HepG2 (cell line): ENCODE measurements around the gene MUTYH. TPM values are rescaled to one million over a fixed set of nuclear protein-coding genes. Genes with fewer than 3 reads are reported as not detected.
A peak's percentile ranks its signal among the peaks of the same experiment; 100 is the strongest.

ENCODE experiments used
- DR1 ChIP-seq: sonication (generic); formaldehyde crosslinking; IDR thresholded peaks from 2 replicates; pipeline ENCODE4 v1.8.0; 2021; ENCODE audit warnings: mild to moderate bottlenecking, missing genetic modification reagents, inconsistent platforms
- EHMT2 ChIP-seq: fragments of 200-600 bp; sonication (generic); IDR thresholded peaks from 2 replicates; pipeline ENCODE4 v1.7.0; 2017; ENCODE audit warnings: antibody characterized with exemption, low read depth, low read length, borderline replicate concordance
- FOXK1 ChIP-seq: sonication (generic); formaldehyde crosslinking; IDR thresholded peaks from 2 replicates; pipeline ENCODE4 v1.4.0; 2020; ENCODE audit warnings: low read depth, missing genetic modification reagents, borderline replicate concordance
- KAT7 ChIP-seq: IDR thresholded peaks from 2 replicates; pipeline ENCODE4 v1.6.1; 2018; ENCODE audit warnings: borderline replicate concordance, missing compliant biosample characterization
- SAP130 ChIP-seq: IDR thresholded peaks from 2 replicates; pipeline ENCODE4 v1.6.1; 2016; ENCODE audit warnings: low read depth
- TCF7L2 ChIP-seq: IDR thresholded peaks from 2 replicates; pipeline ENCODE4 v1.6.1; 2011; ENCODE audit warnings: mild to moderate bottlenecking, low read depth, low read length, moderate library complexity
- THAP7 ChIP-seq: sonication (generic); formaldehyde crosslinking; IDR thresholded peaks from 2 replicates; pipeline ENCODE4 v1.8.1; 2023; ENCODE audit warnings: mild to moderate bottlenecking, missing genetic modification reagents
- TP53 ChIP-seq: sonication (generic); formaldehyde crosslinking; conservative IDR thresholded peaks from 2 replicates; pipeline ENCODE4 v1.4.0; 2020; ENCODE audit warnings: missing genetic modification reagents
- ZC3H4 ChIP-seq: sonication (generic); formaldehyde crosslinking; IDR thresholded peaks from 2 replicates; pipeline ENCODE4 v1.4.0; 2020; ENCODE audit warnings: missing genetic modification reagents, borderline replicate concordance
- ZFP37 ChIP-seq: sonication (generic); formaldehyde crosslinking; IDR thresholded peaks from 2 replicates; pipeline ENCODE4 v1.4.0; 2020; ENCODE audit warnings: missing genetic modification reagents, borderline replicate concordance
- ZNF274 ChIP-seq: sonication (generic); formaldehyde crosslinking; IDR thresholded peaks from 2 replicates; pipeline ENCODE4 v1.5.1; 2020; ENCODE audit warnings: mild to moderate bottlenecking, missing genetic modification reagents
- ZNF660 ChIP-seq: sonication (generic); formaldehyde crosslinking; IDR thresholded peaks from 2 replicates; pipeline ENCODE4 v1.5.1; 2020; ENCODE audit warnings: mild to moderate bottlenecking, low read depth, missing genetic modification reagents, borderline replicate concordance
- polyA plus RNA-seq, 8 experiments: library from polyadenylated mRNA; depleted of rRNA in 3 of 8; stranded (reverse) in 7 of 8; unstranded in 1 of 8; fragments of >200 nt; fragmentation: Illumina TruSeq in 4 of 8; extraction: Trizol in 4 of 8; gene quantifications; 2 replicates each; pipeline versions ENCODE4 v1.2.1 to v1.2.3, GENCODE V29; 2011 to 2016; ENCODE audit warnings: low read depth in 4 of 8, missing spikeins in 1 of 8, mixed read lengths in 1 of 8; ENCODE audit not compliant: insufficient read depth in 1 of 8
- total RNA-seq, 5 experiments: library from RNA; depleted of rRNA; stranded (reverse); fragments of >200 nt; fragmentation: Illumina TruSeq; extraction: Trizol; gene quantifications; 2 replicates each; pipeline ENCODE4 v1.2.3, GENCODE V29; 2016; ENCODE audit warnings: low read depth in 1 of 5
- TF ChIP-seq, protein P1 (sequence below): sonication (generic); formaldehyde crosslinking; IDR thresholded peaks from 2 replicates; pipeline ENCODE4 v1.4.0; 2020; ENCODE audit warnings: missing genetic modification reagents, borderline replicate concordance
- TF ChIP-seq, protein P2 (sequence below): sonication (generic); formaldehyde crosslinking; IDR thresholded peaks from 2 replicates; pipeline ENCODE4 v1.4.0; 2020; ENCODE audit warnings: missing genetic modification reagents
- TF ChIP-seq, protein P3 (sequence below): sonication (generic); formaldehyde crosslinking; IDR thresholded peaks from 2 replicates; pipeline ENCODE4 v1.4.0; 2020; ENCODE audit warnings: mild to moderate bottlenecking, missing genetic modification reagents
- TF ChIP-seq, protein P4 (sequence below): sonication (generic); formaldehyde crosslinking; IDR thresholded peaks from 2 replicates; pipeline ENCODE4 v1.8.0; 2022; ENCODE audit warnings: mild to moderate bottlenecking, missing genetic modification reagents; ENCODE audit not compliant: insufficient replicate concordance

MUTYH gene
- total and polyA plus RNA-seq, 2 of the 13 experiments (the other 11 are each of a cell fraction or from before 2014, with no cell fraction given), result 16.3 to 17.1 TPM

GRCh38 chr1:45339789-45340558 is at the start of gene MUTYH, which contains the start of gene TOE1 (continued):
- TF ChIP-seq, protein P1, sequence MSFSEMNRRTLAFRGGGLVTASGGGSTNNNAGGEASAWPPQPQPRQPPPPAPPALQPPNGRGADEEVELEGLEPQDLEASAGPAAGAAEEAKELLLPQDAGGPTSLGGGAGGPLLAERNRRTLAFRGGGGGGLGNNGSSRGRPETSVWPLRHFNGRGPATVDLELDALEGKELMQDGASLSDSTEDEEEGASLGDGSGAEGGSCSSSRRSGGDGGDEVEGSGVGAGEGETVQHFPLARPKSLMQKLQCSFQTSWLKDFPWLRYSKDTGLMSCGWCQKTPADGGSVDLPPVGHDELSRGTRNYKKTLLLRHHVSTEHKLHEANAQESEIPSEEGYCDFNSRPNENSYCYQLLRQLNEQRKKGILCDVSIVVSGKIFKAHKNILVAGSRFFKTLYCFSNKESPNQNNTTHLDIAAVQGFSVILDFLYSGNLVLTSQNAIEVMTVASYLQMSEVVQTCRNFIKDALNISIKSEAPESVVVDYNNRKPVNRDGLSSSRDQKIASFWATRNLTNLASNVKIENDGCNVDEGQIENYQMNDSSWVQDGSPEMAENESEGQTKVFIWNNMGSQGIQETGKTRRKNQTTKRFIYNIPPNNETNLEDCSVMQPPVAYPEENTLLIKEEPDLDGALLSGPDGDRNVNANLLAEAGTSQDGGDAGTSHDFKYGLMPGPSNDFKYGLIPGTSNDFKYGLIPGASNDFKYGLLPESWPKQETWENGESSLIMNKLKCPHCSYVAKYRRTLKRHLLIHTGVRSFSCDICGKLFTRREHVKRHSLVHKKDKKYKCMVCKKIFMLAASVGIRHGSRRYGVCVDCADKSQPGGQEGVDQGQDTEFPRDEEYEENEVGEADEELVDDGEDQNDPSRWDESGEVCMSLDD (CRISPR knock-in tag), result peak; percentile 25; the same call in 1 of the 2 replicates
- TF ChIP-seq ZNF660 (CRISPR knock-in tag), result no peak
- TF ChIP-seq ZC3H4, result no peak
- TF ChIP-seq TCF7L2, result no peak
- peak; percentile 96 for TF ChIP-seq SAP130 (CRISPR knock-in tag)
- TF ChIP-seq, protein P2, sequence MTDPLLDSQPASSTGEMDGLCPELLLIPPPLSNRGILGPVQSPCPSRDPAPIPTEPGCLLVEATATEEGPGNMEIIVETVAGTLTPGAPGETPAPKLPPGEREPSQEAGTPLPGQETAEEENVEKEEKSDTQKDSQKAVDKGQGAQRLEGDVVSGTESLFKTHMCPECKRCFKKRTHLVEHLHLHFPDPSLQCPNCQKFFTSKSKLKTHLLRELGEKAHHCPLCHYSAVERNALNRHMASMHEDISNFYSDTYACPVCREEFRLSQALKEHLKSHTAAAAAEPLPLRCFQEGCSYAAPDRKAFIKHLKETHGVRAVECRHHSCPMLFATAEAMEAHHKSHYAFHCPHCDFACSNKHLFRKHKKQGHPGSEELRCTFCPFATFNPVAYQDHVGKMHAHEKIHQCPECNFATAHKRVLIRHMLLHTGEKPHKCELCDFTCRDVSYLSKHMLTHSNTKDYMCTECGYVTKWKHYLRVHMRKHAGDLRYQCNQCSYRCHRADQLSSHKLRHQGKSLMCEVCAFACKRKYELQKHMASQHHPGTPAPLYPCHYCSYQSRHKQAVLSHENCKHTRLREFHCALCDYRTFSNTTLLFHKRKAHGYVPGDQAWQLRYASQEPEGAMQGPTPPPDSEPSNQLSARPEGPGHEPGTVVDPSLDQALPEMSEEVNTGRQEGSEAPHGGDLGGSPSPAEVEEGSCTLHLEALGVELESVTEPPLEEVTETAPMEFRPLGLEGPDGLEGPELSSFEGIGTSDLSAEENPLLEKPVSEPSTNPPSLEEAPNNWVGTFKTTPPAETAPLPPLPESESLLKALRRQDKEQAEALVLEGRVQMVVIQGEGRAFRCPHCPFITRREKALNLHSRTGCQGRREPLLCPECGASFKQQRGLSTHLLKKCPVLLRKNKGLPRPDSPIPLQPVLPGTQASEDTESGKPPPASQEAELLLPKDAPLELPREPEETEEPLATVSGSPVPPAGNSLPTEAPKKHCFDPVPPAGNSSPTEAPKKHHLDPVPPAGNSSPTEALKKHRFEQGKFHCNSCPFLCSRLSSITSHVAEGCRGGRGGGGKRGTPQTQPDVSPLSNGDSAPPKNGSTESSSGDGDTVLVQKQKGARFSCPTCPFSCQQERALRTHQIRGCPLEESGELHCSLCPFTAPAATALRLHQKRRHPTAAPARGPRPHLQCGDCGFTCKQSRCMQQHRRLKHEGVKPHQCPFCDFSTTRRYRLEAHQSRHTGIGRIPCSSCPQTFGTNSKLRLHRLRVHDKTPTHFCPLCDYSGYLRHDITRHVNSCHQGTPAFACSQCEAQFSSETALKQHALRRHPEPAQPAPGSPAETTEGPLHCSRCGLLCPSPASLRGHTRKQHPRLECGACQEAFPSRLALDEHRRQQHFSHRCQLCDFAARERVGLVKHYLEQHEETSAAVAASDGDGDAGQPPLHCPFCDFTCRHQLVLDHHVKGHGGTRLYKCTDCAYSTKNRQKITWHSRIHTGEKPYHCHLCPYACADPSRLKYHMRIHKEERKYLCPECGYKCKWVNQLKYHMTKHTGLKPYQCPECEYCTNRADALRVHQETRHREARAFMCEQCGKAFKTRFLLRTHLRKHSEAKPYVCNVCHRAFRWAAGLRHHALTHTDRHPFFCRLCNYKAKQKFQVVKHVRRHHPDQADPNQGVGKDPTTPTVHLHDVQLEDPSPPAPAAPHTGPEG (CRISPR knock-in tag), result peak; percentile 83
- TF ChIP-seq ZNF274, result peak; percentile 81
- 0 out of 2 replicates have a peak, but pooled peaks have one; percentile 50 for TF ChIP-seq TP53
- peak; percentile 92 for TF ChIP-seq DR1 (CRISPR knock-in tag)
- TF ChIP-seq, protein P3, sequence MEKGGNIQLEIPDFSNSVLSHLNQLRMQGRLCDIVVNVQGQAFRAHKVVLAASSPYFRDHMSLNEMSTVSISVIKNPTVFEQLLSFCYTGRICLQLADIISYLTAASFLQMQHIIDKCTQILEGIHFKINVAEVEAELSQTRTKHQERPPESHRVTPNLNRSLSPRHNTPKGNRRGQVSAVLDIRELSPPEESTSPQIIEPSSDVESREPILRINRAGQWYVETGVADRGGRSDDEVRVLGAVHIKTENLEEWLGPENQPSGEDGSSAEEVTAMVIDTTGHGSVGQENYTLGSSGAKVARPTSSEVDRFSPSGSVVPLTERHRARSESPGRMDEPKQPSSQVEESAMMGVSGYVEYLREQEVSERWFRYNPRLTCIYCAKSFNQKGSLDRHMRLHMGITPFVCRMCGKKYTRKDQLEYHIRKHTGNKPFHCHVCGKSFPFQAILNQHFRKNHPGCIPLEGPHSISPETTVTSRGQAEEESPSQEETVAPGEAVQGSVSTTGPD (CRISPR knock-in tag), result no peak
- peak; percentile 25 for TF ChIP-seq KAT7
- TF ChIP-seq, protein P4, sequence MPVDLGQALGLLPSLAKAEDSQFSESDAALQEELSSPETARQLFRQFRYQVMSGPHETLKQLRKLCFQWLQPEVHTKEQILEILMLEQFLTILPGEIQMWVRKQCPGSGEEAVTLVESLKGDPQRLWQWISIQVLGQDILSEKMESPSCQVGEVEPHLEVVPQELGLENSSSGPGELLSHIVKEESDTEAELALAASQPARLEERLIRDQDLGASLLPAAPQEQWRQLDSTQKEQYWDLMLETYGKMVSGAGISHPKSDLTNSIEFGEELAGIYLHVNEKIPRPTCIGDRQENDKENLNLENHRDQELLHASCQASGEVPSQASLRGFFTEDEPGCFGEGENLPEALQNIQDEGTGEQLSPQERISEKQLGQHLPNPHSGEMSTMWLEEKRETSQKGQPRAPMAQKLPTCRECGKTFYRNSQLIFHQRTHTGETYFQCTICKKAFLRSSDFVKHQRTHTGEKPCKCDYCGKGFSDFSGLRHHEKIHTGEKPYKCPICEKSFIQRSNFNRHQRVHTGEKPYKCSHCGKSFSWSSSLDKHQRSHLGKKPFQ (CRISPR knock-in tag), result peak; percentile 89
- TF ChIP-seq ZFP37, result no peak
- TF ChIP-seq FOXK1 (CRISPR knock-in tag), result peak; percentile 26; the same call in 1 of the 2 replicates
- TF ChIP-seq THAP7 (CRISPR knock-in tag), result peak; percentile 62; the same call in 1 of the 2 replicates
- TF ChIP-seq EHMT2, result no peak
